Measurements from ENCODE around the gene CARMIL1. TPM values are rescaled to one million over a fixed set of nuclear protein-coding genes. Genes with fewer than 3 reads are reported as not detected.

The CARMIL1 gene
- total RNA-seq, 2 experiments from 2014 or later, result 3.9 to 4.7 TPM

GRCh38 chr6:25340431-25341202, 61.4 kb downstream of the CARMIL1 start:
- DNase-seq, result no peak
- Mint-ChIP-seq H3K4me1 (ENCODE audit: low read depth) (peaks cover 17% of the 10 kb centered on the region), H3K4me3 (no peak overlapping the region), H3K36me3 (ENCODE audit: low read depth) (no peaks in the 10 kb centered on the region), H3K9me3 (no peaks in the 10 kb centered on the region), H3K27ac (no peak overlapping the region), H3K27me3 (no peaks in the 10 kb centered on the region)
- no peak for ATAC-seq (ENCODE audit: poor library complexity)
- H3K27me3 ChIP-seq (ENCODE audit: control insufficient read depth in 1 of 2, insufficient read depth in 2 of 2, low read length in 2 of 2), result no peaks in the 10 kb centered on the region
- H3K36me3 ChIP-seq (ENCODE audit: insufficient read depth, low read length), result no peaks in the 10 kb centered on the region
- H3K27ac ChIP-seq (ENCODE audit: low read depth in 1 of 2, low read length in 2 of 2), result no peak overlapping the region
- intact Hi-C loops (cut with DNase I, micrococcal nuclease), result loop anchor here in 1 of 2 experiments (5.0 kb wide), 1 partner anchor 147 kb away; no protein-coding TSS in a partner anchor
- ChIA-PET POLR2A (interaction anchor here (1.0 kb wide), 1 partner anchor 26 kb away, joined by 3 read pairs; no protein-coding TSS in a partner anchor), CTCF (no interaction called here)
- H3K9me3 ChIP-seq (ENCODE audit: control insufficient read depth in 1 of 2, insufficient read depth in 1 of 2, low read length in 2 of 2), result no peaks in the 10 kb centered on the region
- H3K4me1 ChIP-seq (ENCODE audit: insufficient read depth, low read length), result no peaks in the 10 kb centered on the region
- H3K4me3 ChIP-seq (ENCODE audit: low read length), result no peak overlapping the region
- no peak for TF ChIP-seq CTCF (IDR thresholded peaks at IDR 0.05)

- Histone ChIP-seq H3K9me3 (ENCODE audit: control insufficient read depth in 1 of 2, insufficient read depth in 1 of 2, low read length in 2 of 2) (no peaks in the 10 kb centered on the region), H3K27me3 (ENCODE audit: control insufficient read depth in 1 of 2, insufficient read depth in 2 of 2, low read length in 2 of 2) (no peaks in the 10 kb centered on the region), H3K4me1 (ENCODE audit: insufficient read depth, low read length) (no peaks in the 10 kb centered on the region), H3K4me3 (ENCODE audit: low read length) (no peak overlapping the region), H3K36me3 (ENCODE audit: insufficient read depth, low read length) (no peaks in the 10 kb centered on the region), H3K27ac (ENCODE audit: low read depth in 1 of 2, low read length in 2 of 2) (no peak overlapping the region)
- no peaks in the 10 kb centered on the region for H3K9me3 Mint-ChIP-seq
- H3K4me1 Mint-ChIP-seq (ENCODE audit: low read depth), result peaks cover 17% of the 10 kb centered on the region
- intact Hi-C loops (cut with DNase I, micrococcal nuclease), result loop anchor here in 1 of 2 experiments (5.0 kb wide), 1 partner anchor 146 kb away; no protein-coding TSS in a partner anchor
- no peak overlapping the region for H3K27ac Mint-ChIP-seq
- H3K36me3 Mint-ChIP-seq (ENCODE audit: low read depth), result no peaks in the 10 kb centered on the region
- TF ChIP-seq CTCF (IDR thresholded peaks at IDR 0.05), result no peak
- no peaks in the 10 kb centered on the region for H3K27me3 Mint-ChIP-seq
- ChIA-PET POLR2A (no interaction called here), CTCF (no interaction called here)
- ATAC-seq (ENCODE audit: poor library complexity) (no peak), DNase-seq (no peak)
- no peak overlapping the region for H3K4me3 Mint-ChIP-seq
Measured at GRCh38 chr6:25341203-25341552, 62.0 kb downstream of the CARMIL1 start.

GRCh38 chr6:25341923-25342619, 62.9 kb downstream of the CARMIL1 start:
- H3K4me1 Mint-ChIP-seq (ENCODE audit: low read depth), result peaks cover 17% of the 10 kb centered on the region
- no peaks in the 10 kb centered on the region for H3K27me3 ChIP-seq (ENCODE audit: control insufficient read depth in 1 of 2, insufficient read depth in 2 of 2, low read length in 2 of 2)
- ChIA-PET POLR2A (interaction anchor here (1.0 kb wide), 1 partner anchor 63 kb away, joined by 3 read pairs; no protein-coding TSS in a partner anchor), CTCF (no interaction called here)
- no peaks in the 10 kb centered on the region for H3K9me3 ChIP-seq (ENCODE audit: control insufficient read depth in 1 of 2, insufficient read depth in 1 of 2, low read length in 2 of 2)
- no peak overlapping the region for H3K4me3 Mint-ChIP-seq
- no peak overlapping the region for H3K27ac ChIP-seq (ENCODE audit: low read depth in 1 of 2, low read length in 2 of 2)
- intact Hi-C loops (cut with DNase I, micrococcal nuclease), result loop anchor here in 1 of 2 experiments (5.0 kb wide), 1 partner anchor 145 kb away; no protein-coding TSS in a partner anchor
- H3K4me1 ChIP-seq (ENCODE audit: insufficient read depth, low read length), result no peaks in the 10 kb centered on the region
- H3K27me3 Mint-ChIP-seq, result no peaks in the 10 kb centered on the region
- H3K36me3 Mint-ChIP-seq (ENCODE audit: low read depth), result no peaks in the 10 kb centered on the region
- H3K4me3 ChIP-seq (ENCODE audit: low read length), result no peak overlapping the region
- no peak for TF ChIP-seq CTCF (IDR thresholded peaks at IDR 0.05)
- ATAC-seq (ENCODE audit: poor library complexity) (no peak), DNase-seq (no peak)
- no peaks in the 10 kb centered on the region for H3K9me3 Mint-ChIP-seq
- no peak overlapping the region for H3K27ac Mint-ChIP-seq
- no peaks in the 10 kb centered on the region for H3K36me3 ChIP-seq (ENCODE audit: insufficient read depth, low read length)

All from CD4-positive, alpha-beta T cell (primary cell).